Fibroblast of villous mesenchyme (primary cell): ENCODE results near the gene NHLH1. TPM values are rescaled to one million over a fixed set of nuclear protein-coding genes. Genes with fewer than 3 reads are reported as not detected.

Experiments
- DNase-seq: peaks from one replicate; pipeline ENCODE4 v3.0.0-alpha.2; 2010; ENCODE audit warnings: low read depth
- H3K4me3 ChIP-seq: 2 replicates; pipeline ENCODE4 v1.5.1; 2011; ENCODE audit warnings: low read depth, mild to moderate bottlenecking, low read length
- CTCF ChIP-seq: IDR thresholded peaks from 2 replicates; pipeline ENCODE4 v1.5.1; 2012; ENCODE audit warnings: low read depth, mild to moderate bottlenecking, low read length; ENCODE audit not compliant: insufficient read depth
- total RNA-seq: library from RNA; depleted of rRNA; stranded (reverse); fragments of >200 nt; gene quantifications from 2 replicates; pipeline ENCODE4 v1.2.3, GENCODE V29; 2012

NHLH1 gene
- under 0.01 TPM in 1 of 2 replicates, not detected in the other for total RNA-seq

GRCh38 chr1:160366731-160367515 is at the start of gene NHLH1:
TSS of gene NHLH1 (plus strand) at chr1:160367071. CDS start at chr1:160370732, 3,661 bp downstream.
- H3K4me3 ChIP-seq: no peak within 1 kb of the TSS
- no peak for DNase-seq
- TF ChIP-seq CTCF: no peak

GRCh38 chr1:160322831-160323230 is 44.0 kb upstream of the NHLH1 start:
- TF ChIP-seq CTCF: no peak
- H3K4me3 ChIP-seq: no peak overlapping the region
- no peak for DNase-seq

DNA sequence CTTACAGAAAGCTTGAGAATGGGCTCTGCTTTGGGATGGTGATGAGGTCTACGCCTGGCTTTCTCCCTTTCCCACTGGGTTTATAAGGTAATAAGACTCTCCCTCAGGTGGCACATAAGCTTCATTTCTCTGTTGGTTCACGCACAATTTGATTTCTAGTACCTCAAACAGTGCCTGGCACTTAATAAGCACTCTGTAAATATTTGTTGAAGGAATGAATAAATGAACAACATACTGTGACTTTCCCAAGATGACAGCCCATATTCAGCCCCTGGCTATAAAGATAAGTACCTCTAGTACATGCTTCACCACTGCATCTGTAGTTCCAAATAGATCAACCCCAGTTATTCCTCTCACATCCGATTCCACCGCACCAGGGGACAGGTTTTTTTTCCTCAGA is 41.6 kb upstream of the NHLH1 start:
- TF ChIP-seq CTCF: no peak
- no peak for DNase-seq

GRCh38 chr1:160326418-160326817 is 40.5 kb upstream of the NHLH1 start:
- TF ChIP-seq CTCF: no peak
- DNase-seq: peak; percentile 44
- no peak overlapping the region for H3K4me3 ChIP-seq

More for the DNA sequence above, 41.6 kb upstream of the NHLH1 start:
- H3K4me3 ChIP-seq: no peak overlapping the region

GRCh38 chr1:160328184-160328583 is 38.7 kb upstream of the NHLH1 start:
- DNase-seq: no peak
- no peak for TF ChIP-seq CTCF

DNA sequence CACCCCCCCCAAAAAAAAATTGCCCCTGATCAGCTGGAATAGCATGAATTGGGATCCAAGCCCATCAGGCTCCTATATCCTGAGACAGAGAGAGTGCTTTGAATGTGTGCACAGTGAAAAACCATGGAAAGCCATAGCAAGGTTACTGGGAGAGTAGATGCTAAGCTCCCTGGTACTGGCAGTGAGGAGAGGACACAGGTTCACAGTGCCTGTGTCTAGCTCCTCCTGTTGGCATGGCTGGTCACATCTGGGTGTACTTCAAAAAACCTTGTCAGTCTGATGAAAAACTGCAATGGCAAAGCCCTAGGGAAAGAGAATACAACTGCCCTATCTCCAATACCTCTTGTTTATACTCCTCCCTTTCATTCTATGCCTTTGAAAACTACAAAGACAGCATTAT is 36.8 kb upstream of the NHLH1 start:
- DNase-seq: no peak
- no peak for TF ChIP-seq CTCF
- no peak overlapping the region for H3K4me3 ChIP-seq

More at GRCh38 chr1:160328184-160328583, 38.7 kb upstream of the NHLH1 start:
- H3K4me3 ChIP-seq: no peak overlapping the region
